Lung (tissue), 12 donors: Measurements from ENCODE around the gene LEF1. TPM values are rescaled to one million over a fixed set of nuclear protein-coding genes. Genes with fewer than 3 reads are reported as not detected.

Experiments
- ATAC-seq: fragments of 200-7000 bp; cut with Tn5 transposase; one replicate; pipeline ENCODE4 v1.9.1; 2020; ENCODE audit warnings: moderate number of reproducible peaks; ENCODE audit not compliant: insufficient read depth, low FRiP score
- DNase-seq, 3 donors: peaks; one replicate each; pipeline ENCODE4 v3.0.0-alpha.2; 2013 to 2017
- H3K27ac ChIP-seq, 2 donors: one replicate each; pipeline ENCODE4 v1.5.1; 2013; ENCODE audit warnings: mild to moderate bottlenecking in 2 of 2, moderate library complexity in 2 of 2, control low read depth in 1 of 2, inconsistent platforms in 1 of 2, low read depth in 1 of 2, low read length in 1 of 2
- H3K27me3 ChIP-seq, 3 donors: one replicate each; pipeline ENCODE4 v1.5.1; 2013; ENCODE audit warnings: low read length in 2 of 3; ENCODE audit not compliant: control insufficient read depth in 3 of 3, insufficient read depth in 3 of 3
- H3K36me3 ChIP-seq, 4 donors: one replicate each; pipeline ENCODE4 v1.5.1; 2013; ENCODE audit warnings: low read length in 4 of 4, mild to moderate bottlenecking in 1 of 4, moderate library complexity in 1 of 4; ENCODE audit not compliant: control insufficient read depth in 4 of 4, insufficient read depth in 4 of 4
- H3K4me1 ChIP-seq, 5 donors: one replicate each; pipeline ENCODE4 v1.5.1; 2013; ENCODE audit warnings: low read length in 5 of 5, mild to moderate bottlenecking in 2 of 5, moderate library complexity in 1 of 5; ENCODE audit not compliant: control insufficient read depth in 5 of 5, insufficient read depth in 5 of 5
- H3K4me3 ChIP-seq: one replicate; pipeline ENCODE4 v1.5.1; 2013; ENCODE audit warnings: mild to moderate bottlenecking, control low read depth, moderate library complexity
- H3K9ac ChIP-seq, 2 donors: one replicate each; pipeline ENCODE4 v1.5.1; 2013; ENCODE audit warnings: low read length in 2 of 2, control low read depth in 1 of 2; ENCODE audit not compliant: insufficient read depth in 1 of 2
- H3K9me3 ChIP-seq, 4 donors: one replicate each; pipeline ENCODE4 v1.5.1; 2013; ENCODE audit warnings: low read length in 3 of 4, mild to moderate bottlenecking in 1 of 4, moderate library complexity in 1 of 4; ENCODE audit not compliant: control insufficient read depth in 4 of 4, insufficient read depth in 3 of 4
- CTCF ChIP-seq: IDR thresholded peaks from 2 replicates; pipeline ENCODE4 v1.5.1; 2012; ENCODE audit warnings: mild to moderate bottlenecking; ENCODE audit errors: control extremely low read depth, extremely low read depth
- WGBS, 2 donors: extraction: QIAGEN DNeasy Blood & Tissue Kit; methylation state at CpG; one replicate each; pipeline ENCODE4 v1.1.7; 2013; 5-methylcytosine and 5-hydroxymethylcytosine counted together
- polyA plus RNA-seq, 2 donors: library from polyadenylated mRNA; stranded (reverse); fragments of 200-250 nt; gene quantifications; one replicate each; pipeline ENCODE4 v1.2.1, GENCODE V29; 2013
- total RNA-seq, 2 donors: library from RNA; depleted of rRNA in 1 of 2; stranded (reverse); fragments of >200 nt in 1 of 2; gene quantifications; one replicate each; pipeline ENCODE4 v1.2.1, GENCODE V29; 2014 to 2021
- donor health status: control.
- donor health status: control.
- donor health status: Bipolar disorder and iron deficiency.
- donor health status: healthy.
- donor health status: DM: yes; HTN: yes; CAD: no.

LEF1 gene
- total and polyA plus RNA-seq, 4 donors = 2.7 to 25.4 (median 4.0) TPM

- Histone ChIP-seq H3K9me3 (no peaks in the 10 kb centered on the region), H3K4me1 (peaks cover 0 to 46% (median 0%) of the 10 kb centered on the region in 5 donors), H3K27ac (no peak overlapping the region), H3K4me3 (no peak overlapping the region), H3K9ac (no peak overlapping the region), H3K36me3 (no peaks in the 10 kb centered on the region), H3K27me3 (peaks cover 0 to 41% (median 30%) of the 10 kb centered on the region in 3 donors)
- DNase-seq (no peak), ATAC-seq (no peak)
- 27 to 41% methylated on average over 8 of the region's 8 CpGs for WGBS, 2 donors
- TF ChIP-seq CTCF = no peak
Measured at GRCh38 chr4:108169664-108170063, 932 bp upstream of the LEF1 start.

GRCh38 chr4:108168160-108168670, 517 bp downstream of the LEF1 start:
- Histone ChIP-seq H3K9ac (peak overlapping the region in 1 of 2 donors; percentile 65), H3K27me3 (peaks cover 0 to 41% (median 30%) of the 10 kb centered on the region in 3 donors), H3K4me3 (peak overlapping the region; percentile 68), H3K27ac (no peak overlapping the region), H3K9me3 (no peaks in the 10 kb centered on the region), H3K4me1 (peaks cover 0 to 37% (median 0%) of the 10 kb centered on the region in 5 donors), H3K36me3 (no peaks in the 10 kb centered on the region)
- ATAC-seq (no peak), DNase-seq (peak in 1 of 3 donors; percentile 82)
- no peak for TF ChIP-seq CTCF
- WGBS, 2 donors = 1% methylated on average over 30 of the region's 30 CpGs

GRCh38 chr4:108166441-108167315, 2.1 kb downstream of the LEF1 start:
- DNase-seq = peak; percentile 59 to 72 (median 63)
- Histone ChIP-seq H3K4me1 (peaks cover 0 to 25% (median 0%) of the 10 kb centered on the region in 5 donors), H3K9me3 (no peaks in the 10 kb centered on the region), H3K27me3 (peaks cover 0 to 34% (median 28%) of the 10 kb centered on the region in 3 donors), H3K36me3 (no peaks in the 10 kb centered on the region), H3K9ac (no peak overlapping the region), H3K4me3 (peak overlapping the region; percentile 68), H3K27ac (no peak overlapping the region)
- 2 to 7% methylated on average over 57 to 58 of the region's 58 CpGs for WGBS, 2 donors
- no peak for ATAC-seq
- no peak for TF ChIP-seq CTCF
